ENCODE data around the gene LTB4R.
"Not testable (repeated sequence)": the region's sequence is repeated elsewhere in the genome, so short reads cannot be mapped to it uniquely, and the experiment has no call there.

Gene LTB4R

GRCh38 chr14:24351517-24351916 is 40.2 kb downstream of the LTB4R start:
- Histone ChIP-seq H3K27ac (ENCODE audit: low read depth, low read length) (no peak overlapping the region), H3K27me3 (ENCODE audit: control insufficient read depth, insufficient read depth, low read length) (peaks cover 63% of the 10 kb centered on the region), H3K9me3 (ENCODE audit: control insufficient read depth, insufficient read depth, low read depth, low read length) (no peaks in the 10 kb centered on the region), H3K4me1 (ENCODE audit: control insufficient read depth, insufficient read depth, low read length) (no peaks in the 10 kb centered on the region), H3K4me3 (ENCODE audit: low read depth, low read length) (no peak overlapping the region), H3K9ac (ENCODE audit: low read length) (no peak overlapping the region), H3K36me3 (ENCODE audit: control insufficient read depth, insufficient read depth, low read length) (no peaks in the 10 kb centered on the region)

GRCh38 chr14:24353559-24354481 is 42.5 kb downstream of the LTB4R start:
- no peak overlapping the region for H3K27ac ChIP-seq (ENCODE audit: low read depth, low read length)
- H3K36me3 ChIP-seq (ENCODE audit: control insufficient read depth, insufficient read depth, low read length) = no peaks in the 10 kb centered on the region
- H3K9ac ChIP-seq (ENCODE audit: low read length) = no peak overlapping the region
- H3K4me3 ChIP-seq (ENCODE audit: low read depth, low read length) = no peak overlapping the region
- H3K9me3 ChIP-seq (ENCODE audit: control insufficient read depth, insufficient read depth, low read depth, low read length) = no peaks in the 10 kb centered on the region
- no peaks in the 10 kb centered on the region for H3K4me1 ChIP-seq (ENCODE audit: control insufficient read depth, insufficient read depth, low read length)
- peaks cover 50% of the 10 kb centered on the region for H3K27me3 ChIP-seq (ENCODE audit: control insufficient read depth, insufficient read depth, low read length)

GRCh38 chr14:24354482-24354825 is 43.2 kb downstream of the LTB4R start:
- not testable (repeated sequence) for H3K36me3 ChIP-seq (ENCODE audit: control insufficient read depth, insufficient read depth, low read length); H3K9ac ChIP-seq (ENCODE audit: low read length); H3K27ac ChIP-seq (ENCODE audit: low read depth, low read length); H3K4me1 ChIP-seq (ENCODE audit: control insufficient read depth, insufficient read depth, low read length); H3K4me3 ChIP-seq (ENCODE audit: low read depth, low read length); H3K9me3 ChIP-seq (ENCODE audit: control insufficient read depth, insufficient read depth, low read depth, low read length)
- H3K27me3 ChIP-seq (ENCODE audit: control insufficient read depth, insufficient read depth, low read length) = peaks cover 46% of the 10 kb centered on the region

- no peak overlapping the region for H3K4me3 ChIP-seq (ENCODE audit: low read depth, low read length)
- peaks cover 40% of the 10 kb centered on the region for H3K27me3 ChIP-seq (ENCODE audit: control insufficient read depth, insufficient read depth, low read length)
- no peaks in the 10 kb centered on the region for H3K9me3 ChIP-seq (ENCODE audit: control insufficient read depth, insufficient read depth, low read depth, low read length)
- no peak overlapping the region for H3K9ac ChIP-seq (ENCODE audit: low read length)
- H3K4me1 ChIP-seq (ENCODE audit: control insufficient read depth, insufficient read depth, low read length) = no peaks in the 10 kb centered on the region
- no peak overlapping the region for H3K27ac ChIP-seq (ENCODE audit: low read depth, low read length)
- no peaks in the 10 kb centered on the region for H3K36me3 ChIP-seq (ENCODE audit: control insufficient read depth, insufficient read depth, low read length)
Observed at GRCh38 chr14:24355009-24355408, 43.7 kb downstream of the LTB4R start.

GRCh38 chr14:24356208-24356607 is 44.9 kb downstream of the LTB4R start:
- Histone ChIP-seq H3K9me3 (ENCODE audit: control insufficient read depth, insufficient read depth, low read depth, low read length) (no peaks in the 10 kb centered on the region), H3K27me3 (ENCODE audit: control insufficient read depth, insufficient read depth, low read length) (peaks cover 31% of the 10 kb centered on the region), H3K9ac (ENCODE audit: low read length) (no peak overlapping the region), H3K4me3 (ENCODE audit: low read depth, low read length) (no peak overlapping the region), H3K36me3 (ENCODE audit: control insufficient read depth, insufficient read depth, low read length) (no peaks in the 10 kb centered on the region), H3K27ac (ENCODE audit: low read depth, low read length) (no peak overlapping the region), H3K4me1 (ENCODE audit: control insufficient read depth, insufficient read depth, low read length) (no peaks in the 10 kb centered on the region)

GRCh38 chr14:24360281-24360680 is 49.0 kb downstream of the LTB4R start:
- no peaks in the 10 kb centered on the region for H3K36me3 ChIP-seq (ENCODE audit: control insufficient read depth, insufficient read depth, low read length)
- peaks cover 14% of the 10 kb centered on the region for H3K27me3 ChIP-seq (ENCODE audit: control insufficient read depth, insufficient read depth, low read length)
- no peak overlapping the region for H3K27ac ChIP-seq (ENCODE audit: low read depth, low read length)
- no peak overlapping the region for H3K9ac ChIP-seq (ENCODE audit: low read length)
- no peaks in the 10 kb centered on the region for H3K9me3 ChIP-seq (ENCODE audit: control insufficient read depth, insufficient read depth, low read depth, low read length)
- no peak overlapping the region for H3K4me3 ChIP-seq (ENCODE audit: low read depth, low read length)
- no peaks in the 10 kb centered on the region for H3K4me1 ChIP-seq (ENCODE audit: control insufficient read depth, insufficient read depth, low read length)

- H3K27me3 ChIP-seq (ENCODE audit: control insufficient read depth, insufficient read depth, low read length) = peaks cover 14% of the 10 kb centered on the region
- H3K36me3 ChIP-seq (ENCODE audit: control insufficient read depth, insufficient read depth, low read length) = no peaks in the 10 kb centered on the region
- peaks cover 4% of the 10 kb centered on the region; the same call in 1 of the 2 replicates for H3K4me1 ChIP-seq (ENCODE audit: control insufficient read depth, insufficient read depth, low read length)
- H3K9ac ChIP-seq (ENCODE audit: low read length) = no peak overlapping the region
- no peaks in the 10 kb centered on the region for H3K9me3 ChIP-seq (ENCODE audit: control insufficient read depth, insufficient read depth, low read depth, low read length)
- H3K27ac ChIP-seq (ENCODE audit: low read depth, low read length) = no peak overlapping the region
- no peak overlapping the region for H3K4me3 ChIP-seq (ENCODE audit: low read depth, low read length)
Observed at GRCh38 chr14:24361326-24361725, 50.0 kb downstream of the LTB4R start.

GRCh38 chr14:24362241-24362960 is 51.1 kb downstream of the LTB4R start:
- H3K4me1 ChIP-seq (ENCODE audit: control insufficient read depth, insufficient read depth, low read length) = peaks cover 4% of the 10 kb centered on the region; the same call in 1 of the 2 replicates
- peaks cover 14% of the 10 kb centered on the region for H3K27me3 ChIP-seq (ENCODE audit: control insufficient read depth, insufficient read depth, low read length)
- no peaks in the 10 kb centered on the region for H3K36me3 ChIP-seq (ENCODE audit: control insufficient read depth, insufficient read depth, low read length)
- no peak overlapping the region for H3K9ac ChIP-seq (ENCODE audit: low read length)
- no peaks in the 10 kb centered on the region for H3K9me3 ChIP-seq (ENCODE audit: control insufficient read depth, insufficient read depth, low read depth, low read length)
- no peak overlapping the region for H3K4me3 ChIP-seq (ENCODE audit: low read depth, low read length)
- H3K27ac ChIP-seq (ENCODE audit: low read depth, low read length) = no peak overlapping the region

- no peak overlapping the region for H3K9ac ChIP-seq (ENCODE audit: low read length)
- H3K27me3 ChIP-seq (ENCODE audit: control insufficient read depth, insufficient read depth, low read length) = peaks cover 13% of the 10 kb centered on the region
- H3K4me1 ChIP-seq (ENCODE audit: control insufficient read depth, insufficient read depth, low read length) = peaks cover 4% of the 10 kb centered on the region; the same call in 1 of the 2 replicates
- no peaks in the 10 kb centered on the region for H3K9me3 ChIP-seq (ENCODE audit: control insufficient read depth, insufficient read depth, low read depth, low read length)
- H3K27ac ChIP-seq (ENCODE audit: low read depth, low read length) = no peak overlapping the region
- H3K36me3 ChIP-seq (ENCODE audit: control insufficient read depth, insufficient read depth, low read length) = no peaks in the 10 kb centered on the region
- H3K4me3 ChIP-seq (ENCODE audit: low read depth, low read length) = no peak overlapping the region
Observed at GRCh38 chr14:24363401-24363800, 52.1 kb downstream of the LTB4R start.

GRCh38 chr14:24364841-24365240 is 53.5 kb downstream of the LTB4R start:
- Histone ChIP-seq H3K9ac (ENCODE audit: low read length) (no peak overlapping the region), H3K9me3 (ENCODE audit: control insufficient read depth, insufficient read depth, low read depth, low read length) (no peaks in the 10 kb centered on the region), H3K4me1 (ENCODE audit: control insufficient read depth, insufficient read depth, low read length) (peaks cover 9% of the 10 kb centered on the region), H3K27me3 (ENCODE audit: control insufficient read depth, insufficient read depth, low read length) (peaks cover 11% of the 10 kb centered on the region), H3K4me3 (ENCODE audit: low read depth, low read length) (no peak overlapping the region), H3K36me3 (ENCODE audit: control insufficient read depth, insufficient read depth, low read length) (no peaks in the 10 kb centered on the region), H3K27ac (ENCODE audit: low read depth, low read length) (no peak overlapping the region)

Data from HUES6 (cell line).